ENCODE measurements around the gene TRMT2A. TPM values are rescaled to one million over a fixed set of nuclear protein-coding genes. Genes with fewer than 3 reads are reported as not detected.
"Not testable (repeated sequence)": the region's sequence is repeated elsewhere in the genome, so short reads cannot be mapped to it uniquely, and the experiment has no call there.

Gene TRMT2A
- total RNA-seq, 2 experiments from 2014 or later: 79.3 to 84.2 TPM

DNA sequence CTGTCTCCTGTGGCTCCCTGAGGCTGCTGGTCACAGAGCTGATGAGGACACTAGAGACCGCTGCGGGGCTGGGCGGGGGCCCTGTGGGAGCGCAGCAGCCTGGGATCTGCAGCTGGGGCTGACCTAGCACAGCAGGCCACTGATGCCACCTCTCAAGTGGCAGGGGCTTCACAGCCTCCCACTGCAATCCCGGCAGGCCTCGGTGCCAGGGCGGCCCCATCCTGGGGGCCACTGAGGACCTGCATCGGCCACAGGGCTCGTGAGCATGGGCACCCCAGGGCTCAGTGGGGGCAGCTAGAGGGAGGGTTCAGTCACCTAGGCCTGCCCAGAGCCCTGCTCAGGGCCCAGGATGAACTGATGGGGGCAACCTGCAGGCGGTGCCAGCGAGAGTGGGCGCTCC, 48.4 kb upstream of the TRMT2A start:
- H3K9me3 ChIP-seq (ENCODE audit: control insufficient read depth in 1 of 2, insufficient read depth in 1 of 2, low read length in 2 of 2): peaks cover 0 to 4% of the 10 kb centered on the region in 2 experiments
- TF ChIP-seq, protein P1, sequence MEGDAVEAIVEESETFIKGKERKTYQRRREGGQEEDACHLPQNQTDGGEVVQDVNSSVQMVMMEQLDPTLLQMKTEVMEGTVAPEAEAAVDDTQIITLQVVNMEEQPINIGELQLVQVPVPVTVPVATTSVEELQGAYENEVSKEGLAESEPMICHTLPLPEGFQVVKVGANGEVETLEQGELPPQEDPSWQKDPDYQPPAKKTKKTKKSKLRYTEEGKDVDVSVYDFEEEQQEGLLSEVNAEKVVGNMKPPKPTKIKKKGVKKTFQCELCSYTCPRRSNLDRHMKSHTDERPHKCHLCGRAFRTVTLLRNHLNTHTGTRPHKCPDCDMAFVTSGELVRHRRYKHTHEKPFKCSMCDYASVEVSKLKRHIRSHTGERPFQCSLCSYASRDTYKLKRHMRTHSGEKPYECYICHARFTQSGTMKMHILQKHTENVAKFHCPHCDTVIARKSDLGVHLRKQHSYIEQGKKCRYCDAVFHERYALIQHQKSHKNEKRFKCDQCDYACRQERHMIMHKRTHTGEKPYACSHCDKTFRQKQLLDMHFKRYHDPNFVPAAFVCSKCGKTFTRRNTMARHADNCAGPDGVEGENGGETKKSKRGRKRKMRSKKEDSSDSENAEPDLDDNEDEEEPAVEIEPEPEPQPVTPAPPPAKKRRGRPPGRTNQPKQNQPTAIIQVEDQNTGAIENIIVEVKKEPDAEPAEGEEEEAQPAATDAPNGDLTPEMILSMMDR (IDR thresholded peaks at IDR 0.05): no peak
- H3K4me1 ChIP-seq (ENCODE audit: insufficient read depth, low read length): no peaks in the 10 kb centered on the region
- intact Hi-C loops (cut with DNase I, micrococcal nuclease): no loop called here
- ATAC-seq (ENCODE audit: poor library complexity) (no peak), DNase-seq (no peak)
- no peaks in the 10 kb centered on the region for H3K27me3 Mint-ChIP-seq
- H3K4me1 Mint-ChIP-seq (ENCODE audit: low read depth): no peaks in the 10 kb centered on the region
- ChIA-PET CTCF (no interaction called here), POLR2A (no interaction called here)
- no peak overlapping the region for H3K27ac Mint-ChIP-seq
- H3K4me3 ChIP-seq (ENCODE audit: low read length): no peak overlapping the region
- no peaks in the 10 kb centered on the region for H3K27me3 ChIP-seq (ENCODE audit: control insufficient read depth in 1 of 2, insufficient read depth in 2 of 2, low read length in 2 of 2)
- H3K36me3 Mint-ChIP-seq (ENCODE audit: low read depth): no peaks in the 10 kb centered on the region
- no peak overlapping the region for H3K27ac ChIP-seq (ENCODE audit: low read depth in 1 of 2, low read length in 2 of 2)
- no peak overlapping the region for H3K4me3 Mint-ChIP-seq
- no peaks in the 10 kb centered on the region for H3K9me3 Mint-ChIP-seq
- H3K36me3 ChIP-seq (ENCODE audit: insufficient read depth, low read length): no peaks in the 10 kb centered on the region

DNA sequence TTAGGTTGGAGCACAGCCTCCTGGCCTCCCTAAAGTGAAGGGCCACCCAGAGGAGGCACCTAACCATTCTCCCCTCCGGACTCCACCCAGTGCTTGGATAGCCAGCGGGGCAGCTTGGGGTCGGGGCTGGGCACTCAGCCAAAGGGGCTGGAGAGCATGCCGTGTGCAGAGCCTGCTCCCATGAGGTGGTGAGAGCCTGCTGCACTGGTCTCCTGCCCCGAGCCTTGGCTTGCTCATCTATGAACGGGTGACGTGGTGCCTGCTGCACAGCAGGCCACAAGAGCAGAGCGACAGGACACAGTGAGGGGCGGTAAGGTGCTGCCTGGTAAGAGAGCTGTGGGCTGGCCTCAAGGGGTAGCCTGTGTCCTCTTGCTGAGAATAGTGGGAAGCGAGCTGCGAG, 47.8 kb upstream of the TRMT2A start:
- intact Hi-C loops (cut with DNase I, micrococcal nuclease): no loop called here
- no peaks in the 10 kb centered on the region for H3K36me3 ChIP-seq (ENCODE audit: insufficient read depth, low read length)
- no peaks in the 10 kb centered on the region for H3K9me3 Mint-ChIP-seq

DNA sequence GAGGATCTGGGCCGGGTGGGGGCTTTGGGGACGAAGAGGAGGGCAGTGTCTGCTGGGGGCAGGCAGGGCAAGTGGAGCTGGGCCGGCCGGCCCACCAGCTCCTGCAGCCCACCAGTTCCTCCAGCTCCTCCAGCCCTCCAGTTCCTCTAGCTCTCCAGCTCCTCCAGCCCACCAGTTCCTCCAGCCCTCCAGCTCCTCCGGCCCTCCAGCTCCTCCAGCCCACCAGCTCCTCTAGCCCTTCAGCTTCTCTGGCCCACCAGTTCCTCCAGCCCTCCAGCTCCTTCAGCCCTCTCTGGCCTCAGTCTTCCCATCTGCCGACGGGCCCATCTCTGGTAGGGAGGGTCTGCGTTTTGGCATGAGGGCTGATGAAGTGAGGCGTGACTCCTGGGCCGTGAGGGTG, 43.0 kb upstream of the TRMT2A start:
- no peak overlapping the region for H3K27ac Mint-ChIP-seq
- peaks cover 4% of the 10 kb centered on the region for H3K4me1 Mint-ChIP-seq (ENCODE audit: low read depth)
- H3K9me3 ChIP-seq (ENCODE audit: control insufficient read depth in 1 of 2, insufficient read depth in 1 of 2, low read length in 2 of 2): peaks cover 0 to 14% of the 10 kb centered on the region in 2 experiments
- intact Hi-C loops (cut with DNase I, micrococcal nuclease): no loop called here
- no peaks in the 10 kb centered on the region for H3K36me3 Mint-ChIP-seq (ENCODE audit: low read depth)
- no peaks in the 10 kb centered on the region for H3K9me3 Mint-ChIP-seq
- POLR2A ChIA-PET: interaction anchor here (0.9 kb wide), 1 partner anchor 43 kb away, joined by 3 read pairs; the partner anchor contains the start of gene TRMT2A
- peaks cover 0 to 6% of the 10 kb centered on the region in 2 experiments for H3K27me3 ChIP-seq (ENCODE audit: control insufficient read depth in 1 of 2, insufficient read depth in 2 of 2, low read length in 2 of 2)
- H3K36me3 ChIP-seq (ENCODE audit: insufficient read depth, low read length): no peaks in the 10 kb centered on the region
- CTCF ChIA-PET: no interaction called here
- no peak overlapping the region for H3K4me3 Mint-ChIP-seq
- DNase-seq: no peak
- no peak overlapping the region for H3K27ac ChIP-seq (ENCODE audit: low read depth in 1 of 2, low read length in 2 of 2)
- peaks cover 5% of the 10 kb centered on the region for H3K27me3 Mint-ChIP-seq
- no peak overlapping the region for H3K4me3 ChIP-seq (ENCODE audit: low read length)
- no peak for ATAC-seq (ENCODE audit: poor library complexity)
- peaks cover 14% of the 10 kb centered on the region for H3K4me1 ChIP-seq (ENCODE audit: insufficient read depth, low read length)
- TF ChIP-seq, protein P1 (IDR thresholded peaks at IDR 0.05): no peak

More for the DNA sequence above, 47.8 kb upstream of the TRMT2A start:
- ATAC-seq (ENCODE audit: poor library complexity) (no peak), DNase-seq (no peak)
- no peak overlapping the region for H3K4me3 ChIP-seq (ENCODE audit: low read length)
- TF ChIP-seq, protein P1 (IDR thresholded peaks at IDR 0.05): no peak
- Mint-ChIP-seq H3K4me1 (ENCODE audit: low read depth) (no peaks in the 10 kb centered on the region), H3K4me3 (no peak overlapping the region), H3K36me3 (ENCODE audit: low read depth) (no peaks in the 10 kb centered on the region), H3K27ac (no peak overlapping the region), H3K27me3 (no peaks in the 10 kb centered on the region)
- no peak overlapping the region for H3K27ac ChIP-seq (ENCODE audit: low read depth in 1 of 2, low read length in 2 of 2)
- POLR2A ChIA-PET: no interaction called here
- no peaks in the 10 kb centered on the region for H3K4me1 ChIP-seq (ENCODE audit: insufficient read depth, low read length)
- H3K9me3 ChIP-seq (ENCODE audit: control insufficient read depth in 1 of 2, insufficient read depth in 1 of 2, low read length in 2 of 2): peaks cover 0 to 4% of the 10 kb centered on the region in 2 experiments
- no peaks in the 10 kb centered on the region for H3K27me3 ChIP-seq (ENCODE audit: control insufficient read depth in 1 of 2, insufficient read depth in 2 of 2, low read length in 2 of 2)
- CTCF ChIA-PET: no interaction called here

DNA sequence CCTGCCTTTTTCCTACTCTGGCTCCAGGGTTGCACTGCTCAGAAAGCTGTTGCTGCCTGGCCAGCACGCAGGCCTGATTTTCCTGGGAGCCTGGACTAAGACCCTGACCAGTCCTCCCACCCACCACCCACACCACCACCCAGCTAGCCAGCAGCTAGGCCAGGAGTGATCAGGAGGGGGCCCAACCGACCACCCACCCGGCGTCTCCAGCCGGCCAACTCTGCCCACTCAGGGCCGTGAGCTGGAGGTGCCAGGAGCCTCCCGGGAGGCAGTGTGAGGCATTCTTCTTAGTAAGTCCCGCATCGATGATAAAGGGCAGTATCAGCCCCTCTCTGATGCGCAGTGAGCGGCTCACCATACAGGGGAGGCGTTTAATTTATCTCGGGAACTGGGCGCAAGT, 42.5 kb upstream of the TRMT2A start:
- intact Hi-C loops (cut with DNase I, micrococcal nuclease): loop anchor here in 1 of 2 experiments (5.0 kb wide), 1 partner anchor 583 kb away; no protein-coding TSS in a partner anchor
- H3K4me3 Mint-ChIP-seq; H3K27me3 Mint-ChIP-seq; H3K36me3 ChIP-seq (ENCODE audit: insufficient read depth, low read length); H3K4me1 Mint-ChIP-seq (ENCODE audit: low read depth); DNase-seq; H3K4me3 ChIP-seq (ENCODE audit: low read length); H3K27ac ChIP-seq (ENCODE audit: low read depth in 1 of 2, low read length in 2 of 2); H3K9me3 Mint-ChIP-seq; CTCF ChIA-PET; H3K27me3 ChIP-seq (ENCODE audit: control insufficient read depth in 1 of 2, insufficient read depth in 2 of 2, low read length in 2 of 2); ATAC-seq (ENCODE audit: poor library complexity); H3K27ac Mint-ChIP-seq; H3K36me3 Mint-ChIP-seq (ENCODE audit: low read depth): not testable (repeated sequence)
- peaks cover 19% of the 10 kb centered on the region for H3K4me1 ChIP-seq (ENCODE audit: insufficient read depth, low read length)
- POLR2A ChIA-PET: interaction anchor here (0.9 kb wide), 1 partner anchor 43 kb away, joined by 3 read pairs; the partner anchor contains the start of gene TRMT2A
- H3K9me3 ChIP-seq (ENCODE audit: control insufficient read depth in 1 of 2, insufficient read depth in 1 of 2, low read length in 2 of 2): peaks cover 0 to 14% of the 10 kb centered on the region in 2 experiments

All from CD4-positive, alpha-beta T cell (primary cell).